Neural progenitor cell (in vitro differentiated cells): ENCODE data around the gene RAB15.

Experiments
- EZH2 ChIP-seq: fragments of 200-600 bp; sonication (generic); IDR thresholded peaks from 2 replicates; pipeline ENCODE4 v1.6.1; 2017; ENCODE audit warnings: antibody characterized with exemption, mild to moderate bottlenecking, moderate library complexity
- EZH2phosphoT487 ChIP-seq: fragments of 200-600 bp; sonication (generic); IDR thresholded peaks from 2 replicates; pipeline ENCODE4 v1.6.1; 2017; ENCODE audit warnings: antibody characterized with exemption

DNA sequence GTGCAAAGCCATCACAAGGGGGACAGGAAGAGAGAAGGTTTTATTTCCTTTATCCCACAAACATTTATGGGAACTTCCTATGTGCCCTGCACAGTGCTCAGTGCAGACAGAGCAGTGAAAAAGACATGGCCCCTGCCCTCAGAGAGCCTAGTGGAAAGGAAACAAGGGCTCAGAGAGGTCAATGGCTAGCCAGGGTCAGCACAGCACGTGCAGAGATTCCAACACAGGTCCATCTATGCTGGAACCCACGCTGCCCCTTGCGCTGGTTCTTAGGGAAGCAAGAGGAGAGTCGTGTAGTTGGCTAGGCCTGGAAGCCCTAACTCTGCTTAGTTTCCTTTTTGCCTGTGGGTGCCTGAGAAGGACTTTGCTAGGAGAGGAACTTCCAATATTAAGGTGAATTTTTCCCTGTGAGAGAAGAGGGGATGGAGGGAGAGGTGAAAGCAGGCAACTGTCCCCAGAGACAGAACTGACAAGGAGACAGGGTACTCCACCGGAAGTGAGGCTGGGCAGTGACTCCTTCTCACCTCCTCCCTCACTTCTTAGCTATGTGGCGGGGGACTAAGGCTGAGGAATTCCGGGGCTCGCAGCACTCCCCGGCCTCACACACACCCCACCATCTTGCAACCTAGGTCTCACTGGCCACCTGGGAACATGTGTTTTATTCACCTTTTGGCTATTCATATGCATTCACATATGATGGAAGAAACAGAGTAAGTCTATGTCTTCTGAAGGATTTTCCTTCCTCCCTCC lies 17.5 kb downstream of the RAB15 start:
- TF ChIP-seq EZH2 (no peak), EZH2phosphoT487 (no peak)
